HepG2 (cell line): ENCODE measurements around the gene FSCN2. TPM values are rescaled to one million over a fixed set of nuclear protein-coding genes. Genes with fewer than 3 reads are reported as not detected.

ENCODE experiments used
- CBX5 ChIP-seq: sonication (generic); formaldehyde crosslinking; IDR thresholded peaks from 2 replicates; pipeline ENCODE4 v1.4.0; 2020; ENCODE audit warnings: missing genetic modification reagents, borderline replicate concordance
- CEBPB ChIP-seq: IDR thresholded peaks from 2 replicates; pipeline ENCODE4 v1.6.1; 2011; ENCODE audit warnings: low read depth, low read length, improper control_type of control experiment, borderline replicate concordance
- CREBL2 ChIP-seq: sonication (generic); formaldehyde crosslinking; IDR thresholded peaks from 2 replicates; pipeline ENCODE4 v1.8.1; 2023; ENCODE audit warnings: missing genetic modification reagents, mild to moderate bottlenecking, borderline replicate concordance
- DMAP1 ChIP-seq: IDR thresholded peaks from 2 replicates; pipeline ENCODE4 v1.6.1; 2016
- EHMT2 ChIP-seq: fragments of 200-600 bp; sonication (generic); IDR thresholded peaks from 2 replicates; pipeline ENCODE4 v1.7.0; 2017; ENCODE audit warnings: antibody characterized with exemption, low read depth, low read length, borderline replicate concordance
- ETV5 ChIP-seq: IDR thresholded peaks from 2 replicates; pipeline ENCODE4 v1.6.1; 2018; ENCODE audit warnings: missing biosample characterization, missing genetic modification reagents, inconsistent platforms, borderline replicate concordance
- FIP1L1 ChIP-seq: fragments of 200-400 bp; formaldehyde crosslinking; IDR thresholded peaks from 2 replicates; pipeline ENCODE4 v1.6.1; 2018; ENCODE audit warnings: low read depth, mild to moderate bottlenecking, low read length, moderate library complexity, borderline replicate concordance; ENCODE audit not compliant: insufficient read depth
- FOXA1 ChIP-seq, 2 experiments: fragments of 450-650 bp in 1 of 2; sonication (generic) in 1 of 2; formaldehyde crosslinking in 1 of 2; IDR thresholded peaks; 2 replicates each; pipeline versions ENCODE4 v1.4.0 to v1.6.1; 2016 to 2020; ENCODE audit warnings: missing genetic modification reagents in 1 of 2
- GMEB2 ChIP-seq: IDR thresholded peaks from 2 replicates; pipeline ENCODE4 v1.6.1; 2016; ENCODE audit warnings: missing biosample characterization, missing genetic modification reagents, low read depth
- GRHL1 ChIP-seq: sonication (generic); formaldehyde crosslinking; conservative IDR thresholded peaks from 2 replicates; pipeline ENCODE4 v1.8.0; 2022; ENCODE audit warnings: missing genetic modification reagents
- NFIC ChIP-seq: IDR thresholded peaks from 2 replicates; pipeline ENCODE4 v1.6.1; 2012; ENCODE audit warnings: mild to moderate bottlenecking, low read length, inconsistent platforms
- RFXAP ChIP-seq: sonication (generic); formaldehyde crosslinking; IDR thresholded peaks from 2 replicates; pipeline ENCODE4 v1.4.0; 2020; ENCODE audit warnings: missing genetic modification reagents, borderline replicate concordance
- SMC3 ChIP-seq: IDR thresholded peaks from 2 replicates; pipeline ENCODE4 v1.6.1; 2011; ENCODE audit warnings: low read length, improper control_type of control experiment
- THAP7 ChIP-seq: sonication (generic); formaldehyde crosslinking; IDR thresholded peaks from 2 replicates; pipeline ENCODE4 v1.8.1; 2023; ENCODE audit warnings: mild to moderate bottlenecking, missing genetic modification reagents
- WIZ ChIP-seq: sonication (generic); formaldehyde crosslinking; IDR thresholded peaks from 2 replicates; pipeline ENCODE4 v1.5.1; 2020; ENCODE audit warnings: mild to moderate bottlenecking, missing genetic modification reagents
- ZBTB2 ChIP-seq: sonication (generic); formaldehyde crosslinking; IDR thresholded peaks from 2 replicates; pipeline ENCODE4 v1.8.0; 2022; ENCODE audit warnings: low read depth, missing genetic modification reagents
- ZFP41 ChIP-seq: sonication (generic); formaldehyde crosslinking; IDR thresholded peaks from 2 replicates; pipeline ENCODE4 v1.4.0; 2020; ENCODE audit warnings: mild to moderate bottlenecking, missing genetic modification reagents, borderline replicate concordance
- ZNF225 ChIP-seq: sonication (generic); formaldehyde crosslinking; IDR thresholded peaks from 2 replicates; pipeline ENCODE4 v1.4.0; 2020; ENCODE audit warnings: mild to moderate bottlenecking, missing genetic modification reagents
- ZNF431 ChIP-seq: sonication (generic); formaldehyde crosslinking; IDR thresholded peaks from 2 replicates; pipeline ENCODE4 v1.9.0; 2022; ENCODE audit warnings: missing genetic modification reagents, low read depth, mild to moderate bottlenecking, borderline replicate concordance
- polyA plus RNA-seq, 8 experiments: library from polyadenylated mRNA; depleted of rRNA in 3 of 8; stranded (reverse) in 7 of 8; unstranded in 1 of 8; fragments of >200 nt; fragmentation: Illumina TruSeq in 4 of 8; extraction: Trizol in 4 of 8; gene quantifications; 2 replicates each; pipeline versions ENCODE4 v1.2.1 to v1.2.3, GENCODE V29; 2011 to 2016; ENCODE audit warnings: low read depth in 4 of 8, missing spikeins in 1 of 8, mixed read lengths in 1 of 8; ENCODE audit not compliant: insufficient read depth in 1 of 8
- total RNA-seq, 5 experiments: library from RNA; depleted of rRNA; stranded (reverse); fragments of >200 nt; fragmentation: Illumina TruSeq; extraction: Trizol; gene quantifications; 2 replicates each; pipeline ENCODE4 v1.2.3, GENCODE V29; 2016; ENCODE audit warnings: low read depth in 1 of 5
- TF ChIP-seq, protein P1 (sequence below): IDR thresholded peaks from 2 replicates; pipeline ENCODE4 v1.4.0; 2020; ENCODE audit warnings: mild to moderate bottlenecking, missing genetic modification reagents

FSCN2 gene
- total and polyA plus RNA-seq, 2 of the 13 experiments (the other 11 are each of a cell fraction or from before 2014, with no cell fraction given), result 0.09 TPM; not detected in 1

DNA sequence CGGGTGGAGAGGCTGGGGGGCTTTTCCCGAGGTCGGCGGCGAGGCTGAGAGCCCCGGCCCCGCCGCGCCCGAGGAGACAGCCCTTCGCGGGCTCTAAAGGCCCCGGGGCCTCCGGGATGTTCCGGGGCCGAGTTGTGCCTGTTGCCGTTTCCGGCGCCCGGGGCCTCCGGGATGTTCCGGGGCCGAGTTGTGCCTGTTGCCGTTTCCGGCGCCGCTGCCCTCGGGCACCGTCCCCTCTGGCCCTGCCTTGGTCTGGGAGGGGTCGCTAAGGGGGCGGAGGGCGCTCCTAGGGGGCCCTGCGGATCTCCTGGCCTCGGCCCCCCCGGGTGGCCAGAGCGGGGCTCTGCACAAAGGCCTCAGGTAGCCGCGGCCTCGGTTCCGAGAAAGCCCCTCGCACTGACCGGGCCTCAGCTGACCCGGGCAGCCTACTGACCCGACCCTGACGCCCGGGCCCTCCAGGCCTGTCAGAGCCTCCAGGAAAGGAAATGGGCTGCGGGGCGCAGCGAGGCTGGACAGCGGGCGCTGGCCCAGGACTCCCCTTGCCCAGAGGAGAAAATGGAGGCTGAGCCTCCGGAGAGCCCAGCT lies 39.8 kb upstream of the FSCN2 start (continued):
- 0 out of 2 replicates have a peak, but pooled peaks have one; percentile 12 for TF ChIP-seq ZNF225 (CRISPR knock-in tag)
- TF ChIP-seq NFIC, result no peak
- TF ChIP-seq, protein P1, sequence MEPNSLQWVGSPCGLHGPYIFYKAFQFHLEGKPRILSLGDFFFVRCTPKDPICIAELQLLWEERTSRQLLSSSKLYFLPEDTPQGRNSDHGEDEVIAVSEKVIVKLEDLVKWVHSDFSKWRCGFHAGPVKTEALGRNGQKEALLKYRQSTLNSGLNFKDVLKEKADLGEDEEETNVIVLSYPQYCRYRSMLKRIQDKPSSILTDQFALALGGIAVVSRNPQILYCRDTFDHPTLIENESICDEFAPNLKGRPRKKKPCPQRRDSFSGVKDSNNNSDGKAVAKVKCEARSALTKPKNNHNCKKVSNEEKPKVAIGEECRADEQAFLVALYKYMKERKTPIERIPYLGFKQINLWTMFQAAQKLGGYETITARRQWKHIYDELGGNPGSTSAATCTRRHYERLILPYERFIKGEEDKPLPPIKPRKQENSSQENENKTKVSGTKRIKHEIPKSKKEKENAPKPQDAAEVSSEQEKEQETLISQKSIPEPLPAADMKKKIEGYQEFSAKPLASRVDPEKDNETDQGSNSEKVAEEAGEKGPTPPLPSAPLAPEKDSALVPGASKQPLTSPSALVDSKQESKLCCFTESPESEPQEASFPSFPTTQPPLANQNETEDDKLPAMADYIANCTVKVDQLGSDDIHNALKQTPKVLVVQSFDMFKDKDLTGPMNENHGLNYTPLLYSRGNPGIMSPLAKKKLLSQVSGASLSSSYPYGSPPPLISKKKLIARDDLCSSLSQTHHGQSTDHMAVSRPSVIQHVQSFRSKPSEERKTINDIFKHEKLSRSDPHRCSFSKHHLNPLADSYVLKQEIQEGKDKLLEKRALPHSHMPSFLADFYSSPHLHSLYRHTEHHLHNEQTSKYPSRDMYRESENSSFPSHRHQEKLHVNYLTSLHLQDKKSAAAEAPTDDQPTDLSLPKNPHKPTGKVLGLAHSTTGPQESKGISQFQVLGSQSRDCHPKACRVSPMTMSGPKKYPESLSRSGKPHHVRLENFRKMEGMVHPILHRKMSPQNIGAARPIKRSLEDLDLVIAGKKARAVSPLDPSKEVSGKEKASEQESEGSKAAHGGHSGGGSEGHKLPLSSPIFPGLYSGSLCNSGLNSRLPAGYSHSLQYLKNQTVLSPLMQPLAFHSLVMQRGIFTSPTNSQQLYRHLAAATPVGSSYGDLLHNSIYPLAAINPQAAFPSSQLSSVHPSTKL (CRISPR knock-in tag), result no peak
- no peak for TF ChIP-seq CBX5 (CRISPR knock-in tag)
- no peak for TF ChIP-seq ZFP41 (CRISPR knock-in tag)
- TF ChIP-seq ZBTB2 (CRISPR knock-in tag), result no peak
- no peak for TF ChIP-seq CREBL2 (CRISPR knock-in tag)
- TF ChIP-seq FIP1L1, result no peak
- no peak for TF ChIP-seq GRHL1 (CRISPR knock-in tag)
- TF ChIP-seq GMEB2 (CRISPR knock-in tag), result no peak
- TF ChIP-seq CEBPB, result no peak
- TF ChIP-seq DMAP1, result no peak; the same call in 1 of the 2 replicates
- TF ChIP-seq THAP7 (CRISPR knock-in tag), result no peak
- no peak for TF ChIP-seq ETV5 (CRISPR knock-in tag)
- TF ChIP-seq RFXAP, result no peak
- TF ChIP-seq ZNF431 (CRISPR knock-in tag), result no peak
- no peak for TF ChIP-seq SMC3
- TF ChIP-seq EHMT2, result no peak
- TF ChIP-seq FOXA1 (IDR thresholded peaks at IDR 0.05), result no peak
- no peak for TF ChIP-seq FOXA1 (CRISPR knock-in tag; IDR thresholded peaks at IDR 0.05)
- peak; percentile 36; the same call in 1 of the 2 replicates for TF ChIP-seq WIZ (CRISPR knock-in tag)
